Stimulated activated CD4-positive, alpha-beta T cell treated with anti-CD3 and anti-CD28 coated beads, Interleukin-15, amount 100 ng/mL, for 1 hour (primary cell): ENCODE data around the gene UVRAG.

Experiments used
- DNase-seq, 2 donors: peaks; one replicate each; pipeline ENCODE4 v3.0.0-alpha.2; 2020; ENCODE audit warnings: low read depth in 1 of 2, low spot score in 1 of 2

The UVRAG gene

GRCh38 chr11:75814677-75815344, at the start of gene UVRAG:
Gene UVRAG (plus strand): TSS chr11:75815210. CDS start chr11:75815408, 198 bp downstream.
- DNase-seq: peak; percentile 91 to 97

GRCh38 chr11:75766443-75767227, 48.4 kb upstream of the UVRAG start:
- no peak for DNase-seq

DNA sequence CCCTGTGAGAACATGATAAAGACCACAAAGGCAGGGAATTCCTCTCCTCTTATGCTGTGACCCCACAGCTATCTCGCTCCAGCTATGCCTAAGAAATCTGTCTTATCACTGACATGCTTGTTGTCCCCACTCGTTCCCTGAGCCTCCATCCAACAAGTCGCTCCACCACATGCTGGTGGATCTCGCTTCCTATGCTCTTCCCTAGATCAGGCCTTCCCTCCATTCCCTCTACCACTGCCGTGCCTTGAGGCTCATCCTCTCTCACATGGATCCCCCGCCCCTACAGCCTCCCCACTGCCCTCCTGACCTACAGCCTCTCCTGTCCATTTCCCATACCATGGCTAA, 47.8 kb upstream of the UVRAG start:
- no peak for DNase-seq

- no peak for DNase-seq
Measured at GRCh38 chr11:75767793-75768111, 47.3 kb upstream of the UVRAG start.

DNA sequence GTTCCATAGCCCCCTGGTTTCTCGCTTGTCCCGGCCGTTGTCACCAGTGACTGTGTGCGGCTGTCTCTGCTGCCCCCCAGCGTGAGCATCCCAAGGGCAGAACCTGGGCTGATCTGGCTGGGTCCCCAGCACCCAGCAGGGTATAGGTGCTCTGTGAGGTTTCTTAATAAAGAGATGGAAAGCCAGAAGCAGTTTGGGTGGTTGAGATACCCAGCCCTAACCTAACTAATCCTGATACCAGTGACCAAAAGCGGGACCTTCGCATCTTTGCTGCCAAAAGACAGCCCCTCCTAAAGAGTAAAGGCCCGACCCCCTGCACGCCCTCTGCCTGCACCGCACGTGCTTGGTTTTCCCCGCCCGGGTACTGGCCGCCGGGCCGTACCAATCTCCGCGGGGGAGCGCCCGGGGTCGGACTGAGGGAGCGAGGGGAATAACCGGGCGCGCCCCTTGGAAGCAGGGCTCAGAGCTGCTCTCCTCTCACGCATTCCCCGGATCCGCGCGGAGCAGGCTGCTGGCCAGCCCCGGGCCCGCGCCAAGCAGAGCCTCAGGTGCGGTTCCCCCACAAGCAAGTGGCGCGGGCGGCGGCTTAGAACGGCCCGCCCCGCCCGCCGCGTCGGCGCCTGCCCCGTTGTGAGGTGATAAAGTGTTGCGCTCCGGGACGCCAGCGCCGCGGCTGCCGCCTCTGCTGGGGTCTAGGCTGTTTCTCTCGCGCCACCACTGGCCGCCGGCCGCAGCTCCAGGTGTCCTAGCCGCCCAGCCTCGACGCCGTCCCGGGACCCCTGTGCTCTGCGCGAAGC, 46.7 kb upstream of the UVRAG start, which contains the start of gene DGAT2:
Gene DGAT2, plus strand, starts transcription at position 667 of the 797 bp plus-strand sequence. CDS start 214 bp downstream, outside the sequence.
- peak; percentile 40 to 71 for DNase-seq

- no peak for DNase-seq
Measured at GRCh38 chr11:75768909-75769771, 45.9 kb upstream of the UVRAG start.

- DNase-seq: no peak
Measured at GRCh38 chr11:75770102-75770501, 44.9 kb upstream of the UVRAG start.

DNA sequence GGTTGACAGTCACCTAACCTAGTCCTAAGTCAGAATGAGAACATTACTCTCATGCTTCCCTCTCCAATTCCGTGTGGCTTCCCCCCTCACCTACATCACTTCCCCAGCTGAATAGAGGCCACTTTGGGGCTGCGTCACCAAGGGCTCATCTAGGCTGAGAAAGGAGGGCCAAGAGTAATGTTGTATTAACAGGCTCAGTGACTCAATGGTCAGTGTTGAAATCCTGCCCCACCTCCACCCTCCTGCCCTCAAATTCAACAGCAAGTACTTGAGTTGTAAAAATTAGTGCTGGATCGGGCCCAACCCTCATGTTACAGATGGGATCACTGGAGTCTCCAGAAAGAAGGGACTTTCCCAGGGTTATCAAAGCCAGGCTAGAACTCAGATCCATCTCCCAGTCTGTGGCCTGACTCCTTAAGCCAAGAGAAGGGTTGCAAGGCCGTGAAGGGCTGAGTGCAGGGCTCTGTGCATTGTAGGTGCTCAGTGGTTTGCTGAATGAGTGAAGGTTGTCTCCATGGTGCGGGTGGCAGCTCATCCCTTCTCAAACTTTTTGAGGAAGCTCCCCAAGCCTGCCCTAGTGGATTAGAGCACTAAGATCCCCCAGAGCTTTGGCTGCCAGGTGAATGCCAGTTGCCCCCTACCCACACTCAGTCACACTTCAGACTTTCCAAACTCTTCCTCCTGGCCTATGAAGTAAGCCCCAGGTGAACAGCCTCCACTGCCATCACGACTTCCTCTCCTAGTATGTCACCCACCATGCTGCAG, 43.2 kb upstream of the UVRAG start:
- no peak for DNase-seq

DNA sequence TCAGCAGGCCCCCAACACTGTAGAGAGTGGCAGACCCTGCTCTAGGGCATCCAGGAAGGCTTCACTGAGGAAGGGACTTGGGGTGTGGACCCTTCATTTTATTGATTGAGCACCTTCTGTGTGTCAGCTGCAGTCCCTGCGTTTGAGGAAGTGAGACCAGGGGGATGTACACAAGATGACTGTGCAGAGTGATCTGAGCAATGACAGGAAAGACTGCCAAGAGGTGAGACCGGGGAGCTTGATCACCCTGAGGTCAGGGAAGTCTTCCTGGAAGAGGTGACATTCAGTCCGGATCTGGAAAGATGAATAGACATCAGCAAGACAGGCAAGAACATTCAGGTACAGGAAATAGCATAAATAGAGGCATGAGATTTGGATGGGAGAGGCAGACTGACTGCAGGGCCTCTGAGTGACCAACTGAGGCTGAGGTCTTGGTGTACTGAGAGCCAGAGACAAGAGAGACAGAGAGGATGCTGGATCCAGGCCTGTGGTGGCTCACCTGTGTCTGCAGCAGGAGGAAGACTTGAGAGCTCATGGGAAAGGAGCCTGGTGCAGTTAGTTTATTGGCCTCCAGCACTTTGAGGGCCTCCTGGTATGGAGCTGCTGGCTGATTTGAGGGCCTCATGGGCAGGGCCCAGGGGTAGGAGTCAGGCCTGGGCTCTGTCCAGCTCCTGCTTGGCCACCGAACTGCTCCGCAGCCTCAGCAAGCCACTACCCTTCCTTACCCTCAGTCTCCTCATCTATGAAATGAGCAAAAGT, 41.2 kb upstream of the UVRAG start:
- DNase-seq: no peak

DNA sequence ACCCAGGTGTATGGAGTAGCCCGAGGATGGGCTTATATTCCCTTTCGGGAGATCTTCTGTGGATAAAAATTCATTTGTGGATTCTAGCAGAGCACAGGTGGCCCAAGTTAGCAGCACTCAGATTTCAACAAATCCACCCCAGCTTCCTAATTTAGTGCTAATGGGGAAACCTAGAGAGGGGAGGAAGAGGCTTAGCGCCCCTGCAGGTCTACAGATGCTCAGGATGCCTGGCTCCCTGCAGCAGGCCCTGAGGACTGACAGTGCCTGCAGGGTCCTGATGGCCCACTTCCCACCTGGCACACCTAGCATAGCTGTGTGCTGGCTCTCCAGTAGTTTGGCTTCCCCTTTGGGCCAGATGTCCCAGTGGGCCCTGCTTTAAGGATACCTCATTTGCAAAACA, 40.0 kb upstream of the UVRAG start:
- DNase-seq: no peak

DNA sequence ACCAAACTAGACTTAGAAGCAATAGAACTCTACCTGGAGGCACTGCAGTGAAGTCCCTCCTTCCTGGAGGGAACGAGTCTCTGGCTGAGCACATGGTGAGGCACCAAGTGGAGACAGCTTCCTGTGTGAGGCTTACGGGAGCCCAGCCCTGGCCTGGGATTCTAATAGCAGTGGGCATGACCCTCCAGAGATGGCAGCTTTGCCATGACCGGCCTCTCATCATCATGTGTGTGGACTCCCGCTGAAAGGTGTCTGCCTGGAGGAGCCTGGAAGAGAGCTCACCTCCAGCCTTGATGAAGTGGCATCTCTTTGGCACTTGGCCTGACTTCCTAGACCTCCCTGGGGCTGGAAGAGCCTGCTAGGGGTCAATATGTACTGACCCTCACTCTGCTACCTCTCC, 38.5 kb upstream of the UVRAG start:
- DNase-seq: no peak

DNA sequence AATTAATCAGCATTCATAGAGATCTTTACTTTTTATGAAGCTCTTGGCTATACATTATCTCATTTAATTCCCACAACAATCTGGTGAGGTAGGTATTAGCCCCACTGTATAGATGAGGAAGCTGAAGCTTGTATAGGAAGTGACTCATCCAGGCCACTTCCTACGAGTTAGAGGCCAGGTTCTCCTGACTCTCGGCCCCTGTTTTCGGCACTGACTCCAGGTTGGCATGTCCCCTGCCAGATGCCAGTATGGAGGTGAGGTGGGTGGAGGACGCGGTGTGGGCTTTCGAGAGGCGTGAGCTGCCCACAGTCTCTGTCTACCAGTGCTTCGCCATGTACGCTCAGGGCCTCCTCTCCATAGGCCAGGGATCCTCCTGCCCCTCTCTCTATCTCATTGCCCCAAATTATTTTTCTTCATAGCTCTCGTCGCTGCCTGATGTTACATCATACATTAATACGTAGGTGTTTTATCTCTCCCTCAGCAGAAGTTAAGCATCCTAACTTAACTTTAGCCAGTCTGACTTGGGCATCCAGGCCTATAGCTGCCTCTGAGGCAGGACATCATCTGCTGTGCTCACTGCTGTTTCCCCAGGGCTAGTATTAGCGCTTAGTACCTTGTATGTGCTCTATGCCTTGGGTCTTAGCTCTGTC, 37.4 kb upstream of the UVRAG start:
- no peak for DNase-seq

- no peak for DNase-seq
Measured at GRCh38 chr11:75778962-75779361, 36.0 kb upstream of the UVRAG start.

- no peak for DNase-seq
Measured at GRCh38 chr11:75779960-75780359, 35.0 kb upstream of the UVRAG start.

DNA sequence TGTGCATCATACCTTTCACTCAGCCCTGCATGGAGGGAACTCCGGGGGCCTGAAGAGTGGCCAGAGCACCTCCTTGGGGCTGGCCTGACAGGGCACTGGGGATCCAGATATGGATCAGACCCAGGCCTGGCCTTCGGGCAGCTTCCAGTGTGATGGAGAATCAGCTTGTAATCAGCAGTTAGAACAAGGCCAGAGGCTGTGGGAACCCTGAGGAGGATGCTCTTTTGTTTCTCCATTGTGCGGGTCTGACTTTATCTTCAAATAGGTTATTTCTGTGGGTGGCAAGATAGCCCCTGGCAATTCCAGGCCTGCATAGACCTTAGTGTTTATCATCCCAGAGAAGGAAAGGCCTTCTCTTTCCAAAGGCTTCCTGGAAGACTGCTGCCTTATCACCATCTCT, 34.1 kb upstream of the UVRAG start:
- no peak for DNase-seq

DNA sequence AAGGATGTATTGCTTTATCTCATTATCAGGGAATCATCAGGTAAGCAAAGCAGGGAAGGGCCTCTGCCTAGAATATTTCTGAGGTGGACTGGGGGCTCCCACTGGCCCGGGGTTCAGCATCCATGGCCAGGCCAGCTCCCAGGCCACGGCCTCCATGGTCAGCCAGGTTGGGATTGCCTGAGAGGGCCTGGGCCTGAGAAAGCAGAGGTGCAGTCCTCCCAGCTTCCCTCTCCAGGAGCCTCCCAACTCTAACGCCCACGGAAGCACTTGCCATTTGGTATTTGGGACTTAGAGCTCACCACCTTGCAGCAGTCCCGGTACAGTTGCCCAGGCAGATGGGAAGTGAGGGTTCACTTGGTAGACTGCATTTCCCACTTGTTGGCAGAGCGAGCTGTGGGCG, 33.7 kb upstream of the UVRAG start:
- DNase-seq: no peak

- no peak for DNase-seq
Measured at GRCh38 chr11:75781831-75782230, 33.2 kb upstream of the UVRAG start.

DNA sequence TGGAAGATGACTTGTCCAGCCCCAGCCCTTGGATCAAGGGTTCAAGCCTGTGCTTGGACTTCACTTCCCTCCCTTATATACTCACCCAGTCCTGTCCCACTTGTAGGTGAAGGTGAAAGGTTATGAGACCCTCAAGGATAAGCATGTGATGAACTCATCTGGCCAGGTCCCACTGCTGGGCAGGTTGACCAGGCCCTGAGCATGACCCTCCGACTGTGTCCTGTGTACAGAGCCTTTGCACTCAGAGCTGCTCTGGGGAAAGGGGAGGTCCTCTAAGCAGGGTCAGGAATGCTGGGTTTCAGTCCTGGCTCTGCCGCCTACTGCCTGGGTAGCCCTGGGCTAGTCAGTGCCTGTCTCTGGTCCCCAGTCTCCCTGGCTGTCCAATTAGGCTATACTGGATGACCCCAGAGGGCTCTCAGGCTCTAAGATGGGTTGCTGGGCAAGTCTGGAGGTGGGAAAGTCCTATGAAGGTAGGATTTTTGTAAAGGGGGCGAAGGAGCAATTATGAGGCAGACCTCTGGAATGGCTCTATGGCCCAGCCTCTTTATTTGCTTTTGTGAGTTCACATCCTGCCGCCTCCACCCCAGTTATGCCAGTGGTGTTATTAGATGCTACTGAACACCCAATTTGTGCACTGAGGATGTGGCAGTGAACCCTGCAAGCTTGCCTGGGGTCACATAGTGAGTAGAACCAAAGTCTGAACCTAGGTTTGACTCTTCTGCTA, 32.3 kb upstream of the UVRAG start:
- no peak for DNase-seq
